HG03196 (cell line): ENCODE measurements around the gene BAZ2A.
"Not testable (repeated sequence)": the region's sequence is repeated elsewhere in the genome, so short reads cannot be mapped to it uniquely, and the experiment has no call there.

Experiments
- ATAC-seq: cut with Tn5 transposase; IDR thresholded peaks from one replicate; pipeline ENCODE4 v1.9.1; 2021; ENCODE audit not compliant: unreplicated experiment

BAZ2A gene

GRCh38 chr12:56599797-56600196 lies 30.3 kb downstream of the BAZ2A start:
- no peak for ATAC-seq

- ATAC-seq: no peak
Observed at GRCh38 chr12:56599041-56599440, 31.1 kb downstream of the BAZ2A start.

GRCh38 chr12:56596815-56597214 lies 33.3 kb downstream of the BAZ2A start:
- ATAC-seq: no peak

GRCh38 chr12:56593909-56594621 lies 36.1 kb downstream of the BAZ2A start:
- ATAC-seq: no peak

- no peak for ATAC-seq
Observed at GRCh38 chr12:56591961-56592360, 38.2 kb downstream of the BAZ2A start.

- no peak for ATAC-seq
Observed at GRCh38 chr12:56591126-56591525, 39.0 kb downstream of the BAZ2A start.

- ATAC-seq: no peak
Observed at GRCh38 chr12:56590237-56590830, 39.8 kb downstream of the BAZ2A start.

GRCh38 chr12:56589783-56590182 lies 40.3 kb downstream of the BAZ2A start:
- ATAC-seq: no peak

- no peak for ATAC-seq
Observed at GRCh38 chr12:56585098-56585497, 45.0 kb downstream of the BAZ2A start.

GRCh38 chr12:56581418-56582145 lies 48.5 kb downstream of the BAZ2A start:
- ATAC-seq: no peak

- no peak for ATAC-seq
Observed at GRCh38 chr12:56578983-56579546, 51.1 kb downstream of the BAZ2A start.

- ATAC-seq: not testable (repeated sequence)
Observed at GRCh38 chr12:56577248-56577647, 52.9 kb downstream of the BAZ2A start.

- ATAC-seq: no peak
Observed at GRCh38 chr12:56574210-56574609, 55.9 kb downstream of the BAZ2A start.

- ATAC-seq: no peak
Observed at GRCh38 chr12:56572288-56572687, 57.8 kb downstream of the BAZ2A start.

GRCh38 chr12:56571121-56571520 lies 59.0 kb downstream of the BAZ2A start:
- ATAC-seq: no peak

GRCh38 chr12:56568146-56568545 lies 62.0 kb downstream of the BAZ2A start:
- ATAC-seq: no peak

GRCh38 chr12:56565510-56566101 lies 64.5 kb downstream of the BAZ2A start:
- no peak for ATAC-seq

- no peak for ATAC-seq
Observed at GRCh38 chr12:56551070-56551469, 79.1 kb downstream of the BAZ2A start.

- ATAC-seq: no peak
Observed at GRCh38 chr12:56546680-56547079, 83.4 kb downstream of the BAZ2A start.
